Endothelial cell (in vitro differentiated cells): Measurements from ENCODE around the gene PXDN. TPM values are rescaled to one million over a fixed set of nuclear protein-coding genes. Genes with fewer than 3 reads are reported as not detected.
"Not testable (repeated sequence)": the region's sequence is repeated elsewhere in the genome, so short reads cannot be mapped to it uniquely, and the experiment has no call there.

ENCODE experiments used
- DNase-seq: peaks from one replicate; pipeline ENCODE4 v3.0.0; 2021; ENCODE audit warnings: low spot score
- H3K27ac Mint-ChIP-seq: one replicate; pipeline ENCODE4 v1.8.0; 2021; ENCODE audit warnings: mixed read lengths, inconsistent platforms; ENCODE audit not compliant: unreplicated experiment
- H3K27me3 Mint-ChIP-seq: one replicate; pipeline ENCODE4 v1.8.0; 2021; ENCODE audit warnings: mild to moderate bottlenecking, moderate library complexity, mixed read lengths, inconsistent platforms; ENCODE audit not compliant: unreplicated experiment
- H3K36me3 Mint-ChIP-seq: one replicate; pipeline ENCODE4 v1.8.0; 2021; ENCODE audit warnings: mild to moderate bottlenecking, low read depth, mixed read lengths, inconsistent platforms; ENCODE audit not compliant: unreplicated experiment
- H3K4me1 Mint-ChIP-seq: one replicate; pipeline ENCODE4 v1.8.0; 2021; ENCODE audit warnings: mild to moderate bottlenecking, mixed read lengths, inconsistent platforms; ENCODE audit not compliant: unreplicated experiment
- H3K4me3 Mint-ChIP-seq: one replicate; pipeline ENCODE4 v1.8.0; 2021; ENCODE audit warnings: mild to moderate bottlenecking, mixed read lengths, inconsistent platforms; ENCODE audit not compliant: unreplicated experiment
- H3K9me3 Mint-ChIP-seq: one replicate; pipeline ENCODE4 v1.8.0; 2021; ENCODE audit warnings: mixed read lengths, inconsistent platforms; ENCODE audit not compliant: unreplicated experiment
- total RNA-seq: library from RNA; stranded (reverse); fragmentation: NEBNext Ultra II Directional; extraction: Animal tissue kit (Norgen Biotek cat#: 25700); gene quantifications from one replicate; pipeline ENCODE4 v1.2.1, GENCODE V29; 2021; ENCODE audit not compliant: unreplicated experiment
- TF ChIP-seq, protein P1 (sequence below): fragments of 200-600 bp; sonication (generic); IDR thresholded peaks from one replicate; pipeline ENCODE4 v1.5.0; 2021; ENCODE audit warnings: antibody characterized with exemption; ENCODE audit not compliant: unreplicated experiment

Gene PXDN
- total RNA-seq, 1 donor from 2014 or later, result 521 TPM

DNA sequence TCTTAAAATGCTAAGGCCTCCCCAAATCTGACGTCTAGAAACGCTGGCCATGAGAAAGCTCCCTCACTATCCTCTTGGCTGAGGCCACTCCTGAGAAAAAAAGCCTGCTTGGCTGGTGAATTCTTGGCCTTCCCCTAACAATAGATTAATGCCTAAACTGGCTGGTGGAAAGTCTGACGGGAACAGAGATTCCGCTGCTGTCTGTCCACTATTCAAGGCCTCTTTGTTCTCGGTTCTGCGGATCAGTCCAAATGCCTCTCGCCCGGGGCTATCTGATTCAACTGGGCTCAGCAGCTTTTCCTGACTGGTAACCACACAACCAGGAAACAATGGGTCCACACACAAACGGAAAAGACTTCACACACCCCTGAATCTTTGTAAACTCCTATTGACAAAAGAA lies 27.2 kb downstream of the PXDN start:
- peak; percentile 35 for DNase-seq
- TF ChIP-seq, protein P1, sequence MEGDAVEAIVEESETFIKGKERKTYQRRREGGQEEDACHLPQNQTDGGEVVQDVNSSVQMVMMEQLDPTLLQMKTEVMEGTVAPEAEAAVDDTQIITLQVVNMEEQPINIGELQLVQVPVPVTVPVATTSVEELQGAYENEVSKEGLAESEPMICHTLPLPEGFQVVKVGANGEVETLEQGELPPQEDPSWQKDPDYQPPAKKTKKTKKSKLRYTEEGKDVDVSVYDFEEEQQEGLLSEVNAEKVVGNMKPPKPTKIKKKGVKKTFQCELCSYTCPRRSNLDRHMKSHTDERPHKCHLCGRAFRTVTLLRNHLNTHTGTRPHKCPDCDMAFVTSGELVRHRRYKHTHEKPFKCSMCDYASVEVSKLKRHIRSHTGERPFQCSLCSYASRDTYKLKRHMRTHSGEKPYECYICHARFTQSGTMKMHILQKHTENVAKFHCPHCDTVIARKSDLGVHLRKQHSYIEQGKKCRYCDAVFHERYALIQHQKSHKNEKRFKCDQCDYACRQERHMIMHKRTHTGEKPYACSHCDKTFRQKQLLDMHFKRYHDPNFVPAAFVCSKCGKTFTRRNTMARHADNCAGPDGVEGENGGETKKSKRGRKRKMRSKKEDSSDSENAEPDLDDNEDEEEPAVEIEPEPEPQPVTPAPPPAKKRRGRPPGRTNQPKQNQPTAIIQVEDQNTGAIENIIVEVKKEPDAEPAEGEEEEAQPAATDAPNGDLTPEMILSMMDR, result no peak
- H3K27me3 Mint-ChIP-seq, result peaks cover 14% of the 10 kb centered on the region
- H3K27ac Mint-ChIP-seq, result peak overlapping the region; percentile 99
- peaks cover 67% of the 10 kb centered on the region for H3K4me1 Mint-ChIP-seq
- H3K9me3 Mint-ChIP-seq, result no peaks in the 10 kb centered on the region
- peaks cover 25% of the 10 kb centered on the region for H3K36me3 Mint-ChIP-seq
- H3K4me3 Mint-ChIP-seq, result no peak overlapping the region

DNA sequence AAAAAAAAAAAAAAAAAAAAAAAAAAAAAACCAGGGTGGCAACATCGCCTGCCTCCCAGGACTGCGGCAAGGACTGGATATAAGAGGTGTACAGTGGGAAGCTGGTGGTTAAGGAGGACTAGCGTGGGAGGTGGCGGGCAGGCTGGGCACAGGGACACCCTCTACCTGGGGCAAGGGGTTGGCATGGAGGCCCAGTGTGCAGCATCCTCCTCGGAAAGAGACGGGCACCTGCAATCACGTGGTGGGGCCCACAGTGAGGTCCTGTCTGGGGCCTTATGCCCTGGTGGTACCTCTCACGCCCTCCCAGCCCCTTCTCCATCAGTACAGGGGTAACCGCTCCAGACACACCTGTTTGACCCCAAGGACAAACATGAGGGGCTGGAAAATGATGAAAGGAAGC lies 27.9 kb downstream of the PXDN start:
- H3K27ac Mint-ChIP-seq, result peak overlapping the region; percentile 99
- TF ChIP-seq, protein P1, result no peak
- peaks cover 69% of the 10 kb centered on the region for H3K4me1 Mint-ChIP-seq
- peaks cover 25% of the 10 kb centered on the region for H3K36me3 Mint-ChIP-seq
- peaks cover 18% of the 10 kb centered on the region for H3K27me3 Mint-ChIP-seq
- no peaks in the 10 kb centered on the region for H3K9me3 Mint-ChIP-seq
- DNase-seq, result no peak
- no peak overlapping the region for H3K4me3 Mint-ChIP-seq

DNA sequence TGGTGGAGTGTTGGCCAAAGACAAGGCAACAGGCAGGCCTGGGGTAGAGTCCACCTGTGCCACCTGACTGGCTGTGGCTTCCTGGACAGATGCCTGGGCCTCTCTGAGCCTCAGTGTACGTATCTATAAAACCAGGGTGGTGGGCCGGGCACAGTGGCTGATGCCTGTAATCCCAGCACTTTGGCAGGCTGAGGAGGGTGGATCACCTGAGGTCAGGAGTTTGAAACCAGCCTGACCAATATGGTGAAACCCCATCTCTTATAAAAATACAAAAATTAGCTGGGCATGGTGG lies 28.4 kb downstream of the PXDN start:
- H3K4me3 Mint-ChIP-seq, DNase-seq, H3K9me3 Mint-ChIP-seq: not testable (repeated sequence)
- peaks cover 18% of the 10 kb centered on the region for H3K27me3 Mint-ChIP-seq
- peaks cover 23% of the 10 kb centered on the region for H3K36me3 Mint-ChIP-seq
- H3K4me1 Mint-ChIP-seq, result peaks cover 65% of the 10 kb centered on the region
- H3K27ac Mint-ChIP-seq, result peak overlapping the region; percentile 90

DNA sequence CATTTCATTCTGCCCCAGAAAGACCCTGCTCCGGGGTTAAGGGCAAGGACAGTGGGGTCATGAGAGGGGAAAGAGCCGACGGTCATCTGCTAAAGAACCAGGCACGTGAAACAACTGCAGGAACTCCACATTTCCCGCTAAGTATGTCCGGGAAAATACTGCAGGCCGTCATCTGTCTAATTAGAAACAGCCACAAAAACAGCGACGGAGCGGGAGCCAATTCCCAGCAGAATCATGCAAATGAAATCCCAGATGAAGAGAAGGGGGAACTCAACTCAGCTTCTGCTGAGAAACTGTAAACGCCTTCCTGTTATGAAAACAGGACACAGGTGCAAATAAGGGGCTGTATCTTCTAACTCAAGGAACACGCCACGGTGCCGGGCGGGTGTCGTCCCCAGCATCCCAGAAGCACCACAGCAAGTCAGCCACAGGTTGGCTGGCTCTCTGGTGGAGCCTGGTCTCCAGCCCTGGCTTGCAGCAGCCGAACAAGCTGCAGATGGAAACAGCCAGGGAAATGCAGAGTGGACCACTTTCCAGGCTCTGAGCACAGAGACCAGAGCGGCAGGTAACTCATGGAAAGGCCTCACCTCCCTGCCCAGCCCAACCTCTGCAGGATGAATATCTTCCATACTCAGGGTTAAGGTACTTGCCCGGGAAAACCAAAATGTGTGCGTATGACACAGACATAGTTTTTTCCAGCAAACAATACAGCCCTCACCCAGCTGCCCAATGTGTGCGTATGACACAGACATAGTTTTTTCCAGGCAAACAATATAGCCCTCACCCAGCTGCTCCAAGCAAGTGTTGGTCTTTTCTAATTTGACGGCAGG lies 28.9 kb downstream of the PXDN start:
- H3K36me3 Mint-ChIP-seq, result peaks cover 18% of the 10 kb centered on the region
- H3K9me3 Mint-ChIP-seq, result no peaks in the 10 kb centered on the region
- TF ChIP-seq, protein P1, result no peak
- peak overlapping the region; percentile 62 for H3K4me3 Mint-ChIP-seq
- H3K4me1 Mint-ChIP-seq, result peaks cover 59% of the 10 kb centered on the region
- peak overlapping the region; percentile 90 for H3K27ac Mint-ChIP-seq
- peaks cover 19% of the 10 kb centered on the region for H3K27me3 Mint-ChIP-seq
- no peak for DNase-seq

DNA sequence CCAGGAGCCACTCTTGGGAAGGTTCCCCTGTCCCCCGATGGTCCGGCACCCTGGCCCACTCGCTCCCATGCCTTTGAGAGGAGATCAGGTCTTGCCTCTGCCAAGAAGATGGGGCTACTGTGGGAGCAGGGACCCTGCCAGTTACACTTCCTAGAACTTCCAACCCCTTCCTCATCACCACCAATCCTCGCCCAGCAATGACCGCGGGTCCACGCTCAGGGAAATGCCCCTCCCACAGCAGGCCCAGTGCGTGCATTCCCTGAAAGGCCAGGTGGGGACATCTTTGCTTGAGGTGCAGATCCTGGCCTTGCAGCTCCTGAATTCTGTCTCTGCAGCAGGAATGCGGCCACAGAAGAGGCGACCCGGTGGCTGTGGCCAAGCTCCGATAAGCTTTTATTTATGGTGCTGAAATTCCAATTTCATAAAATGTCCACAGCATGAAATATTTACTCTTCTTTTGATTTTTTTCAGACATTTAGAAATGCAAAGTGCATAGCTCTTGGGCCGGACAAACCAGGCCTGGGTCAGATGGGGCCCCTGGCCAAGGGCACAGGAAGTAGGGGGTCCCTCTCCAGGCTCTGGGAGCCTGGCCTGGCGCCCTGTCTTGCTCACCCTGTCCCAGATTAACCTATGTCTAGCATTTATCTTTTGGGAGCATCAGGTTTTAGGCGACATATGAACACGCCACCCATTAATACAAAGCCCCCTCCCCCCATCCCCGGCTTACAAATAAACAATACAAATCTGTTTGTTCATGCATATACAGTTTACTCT lies 29.8 kb downstream of the PXDN start:
- H3K4me1 Mint-ChIP-seq, result peaks cover 65% of the 10 kb centered on the region
- H3K4me3 Mint-ChIP-seq, result no peak overlapping the region
- no peak for DNase-seq
- TF ChIP-seq, protein P1, result no peak
- peaks cover 17% of the 10 kb centered on the region for H3K36me3 Mint-ChIP-seq
- H3K27ac Mint-ChIP-seq, result peak overlapping the region; percentile 90
- H3K27me3 Mint-ChIP-seq, result peaks cover 20% of the 10 kb centered on the region
- no peaks in the 10 kb centered on the region for H3K9me3 Mint-ChIP-seq
